ENCODE measurements around the gene NDUFAF2.

GRCh38 chr5:61139931-61140330, 194.9 kb downstream of the NDUFAF2 start:
- TF ChIP-seq ZNF513 (tag by site-specific recombination; IDR thresholded peaks at IDR 0.05) (no peak), ZNF148 (tag by site-specific recombination; IDR thresholded peaks at IDR 0.05; ENCODE audit: borderline replicate concordance) (no peak), ZNF26 (tag by site-specific recombination; IDR thresholded peaks at IDR 0.05) (no peak), ZNF311 (tag by site-specific recombination; IDR thresholded peaks at IDR 0.05; ENCODE audit: borderline replicate concordance) (no peak), CTCF (tag by site-specific recombination; IDR thresholded peaks at IDR 0.05) (no peak), PATZ1 (tag by site-specific recombination; IDR thresholded peaks at IDR 0.05) (no peak), ZNF555 (tag by site-specific recombination; conservative IDR thresholded peaks at IDR 0.05) (no peak), ZNF24 (tag by site-specific recombination; IDR thresholded peaks at IDR 0.05) (no peak), ZNF274 (IDR thresholded peaks at IDR 0.05; ENCODE audit: low read length) (no peak), ZNF274 (tag by site-specific recombination; IDR thresholded peaks at IDR 0.05; ENCODE audit: borderline replicate concordance) (no peak), ZNF692 (tag by site-specific recombination; IDR thresholded peaks at IDR 0.05) (no peak)

All from HEK293 (cell line).